K562 (cell line): ENCODE data around the gene HJV. TPM values are rescaled to one million over a fixed set of nuclear protein-coding genes. Genes with fewer than 3 reads are reported as not detected.

ENCODE experiments used
- C11orf30 ChIP-seq: fragments of 450-650 bp; IDR thresholded peaks from 2 replicates; pipeline ENCODE4 v1.6.1; 2016; ENCODE audit warnings: low read depth, mild to moderate bottlenecking
- ELF2 ChIP-seq: fragments of 250-450 bp; sonication (Bioruptor Pico); IDR thresholded peaks from 2 replicates; pipeline ENCODE4 v1.5.0; 2021; ENCODE audit warnings: mild to moderate bottlenecking
- ERF ChIP-seq: fragments of 450-650 bp; formaldehyde crosslinking; IDR thresholded peaks from 2 replicates; pipeline ENCODE4 v1.4.0; 2020; ENCODE audit warnings: mild to moderate bottlenecking, mixed read lengths
- FOXA3 ChIP-seq, 2 experiments: fragments of 450-650 bp in 1 of 2; sonication (generic) in 1 of 2; formaldehyde crosslinking; IDR thresholded peaks in 1 of 2; conservative IDR thresholded peaks in 1 of 2; 2 replicates each; pipeline versions ENCODE4 v1.4.0 to v1.8.0; 2020 to 2022; ENCODE audit warnings: mild to moderate bottlenecking in 2 of 2, missing genetic modification reagents in 1 of 2
- MAFK ChIP-seq: IDR thresholded peaks from 2 replicates; pipeline ENCODE4 v1.6.1; 2011; ENCODE audit warnings: low read length, improper control_type of control experiment
- MCM2 ChIP-seq: fragments of 450-650 bp; IDR thresholded peaks from 2 replicates; pipeline ENCODE4 v1.6.1; 2017; ENCODE audit warnings: low read depth, mild to moderate bottlenecking
- MEF2D ChIP-seq: conservative IDR thresholded peaks from 2 replicates; pipeline ENCODE4 v1.6.1; 2016; ENCODE audit warnings: low read depth, missing genetic modification characterization, missing compliant biosample characterization
- MYNN ChIP-seq, 2 experiments: sonication (generic); formaldehyde crosslinking in 1 of 2; IDR thresholded peaks; 2 replicates each; pipeline versions ENCODE4 v1.5.0 to v1.6.1; 2016 to 2020; ENCODE audit warnings: antibody characterized with exemption in 1 of 2, missing genetic modification reagents in 1 of 2
- NCOA1 ChIP-seq: fragments of 450-650 bp; IDR thresholded peaks from 2 replicates; pipeline ENCODE4 v1.6.1; 2016; ENCODE audit warnings: low read depth
- NFIC ChIP-seq: fragments of 450-650 bp; IDR thresholded peaks from 2 replicates; pipeline ENCODE4 v1.6.1; 2017; ENCODE audit warnings: mild to moderate bottlenecking, inconsistent platforms
- PHB ChIP-seq: fragments of 250-450 bp; sonication (Bioruptor Pico); IDR thresholded peaks from 2 replicates; pipeline ENCODE4 v1.5.0; 2021
- PHF20 ChIP-seq: fragments of 450-650 bp; IDR thresholded peaks from 2 replicates; pipeline ENCODE4 v1.6.1; 2018; ENCODE audit not compliant: partially characterized antibody
- RB1 ChIP-seq: fragments of 450-650 bp; IDR thresholded peaks from 2 replicates; pipeline ENCODE4 v1.6.1; 2017; ENCODE audit warnings: low read depth, mild to moderate bottlenecking
- RBM22 ChIP-seq: fragments of 200-400 bp; formaldehyde crosslinking; IDR thresholded peaks from 2 replicates; pipeline ENCODE4 v1.6.1; 2018; ENCODE audit warnings: low read length, low read depth; ENCODE audit not compliant: poor library complexity, severe bottlenecking
- RNF2 ChIP-seq: sonication (generic); IDR thresholded peaks from 2 replicates; pipeline ENCODE4 v1.6.1; 2016
- SRSF1 ChIP-seq: fragments of 200-400 bp; formaldehyde crosslinking; IDR thresholded peaks from 2 replicates; pipeline ENCODE4 v1.6.1; 2017; ENCODE audit warnings: mild to moderate bottlenecking, low read depth, low read length, moderate library complexity
- STAT5B ChIP-seq: fragments of 250-450 bp; sonication (Bioruptor Pico); IDR thresholded peaks from 2 replicates; pipeline ENCODE4 v1.8.0; 2021; ENCODE audit warnings: mild to moderate bottlenecking, inconsistent platforms
- TAF15 ChIP-seq: fragments of 200-400 bp; formaldehyde crosslinking; IDR thresholded peaks from 2 replicates; pipeline ENCODE4 v1.6.1; 2017; ENCODE audit warnings: mild to moderate bottlenecking, low read depth, low read length, moderate library complexity
- TRIM28 ChIP-seq: fragments of 450-650 bp; IDR thresholded peaks from 2 replicates; pipeline ENCODE4 v1.6.1; 2017
- ZC3H8 ChIP-seq: fragments of 450-650 bp; IDR thresholded peaks from 2 replicates; pipeline ENCODE4 v1.6.1; 2017
- ZNF644 ChIP-seq: fragments of 200-800 bp; sonication (Bioruptor generic); IDR thresholded peaks from 2 replicates; pipeline ENCODE4 v1.6.1; 2016; ENCODE audit warnings: low read depth, missing genetic modification characterization, missing compliant biosample characterization
- polyA plus RNA-seq, 8 experiments: library from polyadenylated mRNA; depleted of rRNA in 4 of 8; stranded (reverse) in 5 of 8; unstranded in 3 of 8; fragments of >200 nt; fragmentation: Nextera tagmentation in 2 of 8; fragmentation: Illumina TruSeq in 1 of 8; extraction: Ambion mirVana in 2 of 8; extraction: Trizol in 1 of 8; gene quantifications; 2 replicates each; pipeline versions ENCODE4 v1.2.1 to v1.2.3, GENCODE V29; 2011 to 2014; ENCODE audit warnings: inconsistent platforms in 1 of 8, missing spikeins in 1 of 8
- total RNA-seq, 7 experiments: library from RNA; depleted of rRNA in 6 of 7; stranded (reverse); fragments of >200 nt in 6 of 7; fragmentation: Illumina TruSeq in 2 of 7; extraction: Trizol in 2 of 7; gene quantifications; 2 replicates each; pipeline versions ENCODE4 v1.2.1 to v1.2.3, GENCODE V29; 2011 to 2021; ENCODE audit warnings: low replicate concordance in 1 of 7
- TF ChIP-seq, protein P1 (sequence below): fragments of 250-450 bp; sonication (Bioruptor Pico); IDR thresholded peaks from 2 replicates; pipeline ENCODE4 v1.4.0; 2020; ENCODE audit warnings: mild to moderate bottlenecking
- TF ChIP-seq, protein P2 (sequence below): fragments of 450-650 bp; formaldehyde crosslinking; IDR thresholded peaks from 2 replicates; pipeline ENCODE4 v1.4.0; 2020; ENCODE audit warnings: mild to moderate bottlenecking
- TF ChIP-seq, protein P3 (sequence below): fragments of 450-650 bp; IDR thresholded peaks from 2 replicates; pipeline ENCODE4 v1.6.1; 2017; ENCODE audit warnings: antibody characterized with exemption

HJV gene
- total and polyA plus RNA-seq, 9 of the 15 experiments (the other 6 are each of a cell fraction or from before 2014, with no cell fraction given), result 1.0 to 6.6 (median 2.4) TPM

DNA sequence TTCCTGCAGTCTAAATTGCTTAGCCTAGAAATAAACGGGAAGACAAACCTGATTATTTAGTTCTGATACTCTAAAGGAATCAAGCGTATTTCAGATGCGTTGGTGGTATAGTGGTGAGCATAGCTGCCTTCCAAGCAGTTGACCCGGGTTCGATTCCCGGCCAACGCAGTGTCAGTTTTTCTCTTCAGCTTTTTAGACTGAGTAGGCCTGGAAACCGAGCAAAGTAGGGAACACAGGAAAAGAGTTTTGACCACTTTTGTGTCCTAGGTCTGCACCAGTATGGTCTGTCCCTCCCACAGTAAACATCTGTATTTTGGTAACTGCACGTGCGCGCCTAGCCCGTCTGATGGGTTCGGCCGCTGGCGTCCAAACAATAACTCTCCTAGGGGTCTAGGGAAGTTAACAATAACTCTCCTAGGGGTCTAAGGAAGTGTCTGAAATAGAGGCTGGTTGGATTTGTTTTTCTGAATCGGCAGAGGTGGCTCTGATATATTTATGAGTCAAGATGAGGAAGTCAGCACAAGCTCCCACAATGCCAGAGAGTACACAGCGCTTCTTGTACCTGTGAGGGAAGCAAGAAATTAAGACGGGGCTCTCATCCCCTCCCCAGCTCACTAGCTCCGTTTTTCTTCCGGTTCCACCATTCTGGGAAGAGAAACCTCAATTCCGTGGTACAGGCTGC is 15.6 kb upstream of the HJV start (continued):
- TF ChIP-seq, protein P1, sequence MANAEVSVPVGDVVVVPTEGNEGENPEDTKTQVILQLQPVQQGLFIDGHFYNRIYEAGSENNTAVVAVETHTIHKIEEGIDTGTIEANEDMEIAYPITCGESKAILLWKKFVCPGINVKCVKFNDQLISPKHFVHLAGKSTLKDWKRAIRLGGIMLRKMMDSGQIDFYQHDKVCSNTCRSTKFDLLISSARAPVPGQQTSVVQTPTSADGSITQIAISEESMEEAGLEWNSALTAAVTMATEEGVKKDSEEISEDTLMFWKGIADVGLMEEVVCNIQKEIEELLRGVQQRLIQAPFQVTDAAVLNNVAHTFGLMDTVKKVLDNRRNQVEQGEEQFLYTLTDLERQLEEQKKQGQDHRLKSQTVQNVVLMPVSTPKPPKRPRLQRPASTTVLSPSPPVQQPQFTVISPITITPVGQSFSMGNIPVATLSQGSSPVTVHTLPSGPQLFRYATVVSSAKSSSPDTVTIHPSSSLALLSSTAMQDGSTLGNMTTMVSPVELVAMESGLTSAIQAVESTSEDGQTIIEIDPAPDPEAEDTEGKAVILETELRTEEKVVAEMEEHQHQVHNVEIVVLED (CRISPR knock-in tag), result no peak
- TF ChIP-seq RBM22, result peak; percentile 44
- TF ChIP-seq ZNF644 (tag), result no peak
- no peak for TF ChIP-seq PHB (CRISPR knock-in tag)
- peak; percentile 87 for TF ChIP-seq RB1
- no peak for TF ChIP-seq MYNN (IDR thresholded peaks at IDR 0.05)
- no peak for TF ChIP-seq MYNN (CRISPR knock-in tag; IDR thresholded peaks at IDR 0.05)
- TF ChIP-seq TRIM28, result 0 out of 2 replicates have a peak, but pooled peaks have one; percentile 24
- TF ChIP-seq RNF2, result peak; percentile 82
- peak; percentile 84 for TF ChIP-seq NFIC
- TF ChIP-seq MAFK, result 0 out of 2 replicates have a peak, but pooled peaks have one; percentile 33
- TF ChIP-seq, protein P2, sequence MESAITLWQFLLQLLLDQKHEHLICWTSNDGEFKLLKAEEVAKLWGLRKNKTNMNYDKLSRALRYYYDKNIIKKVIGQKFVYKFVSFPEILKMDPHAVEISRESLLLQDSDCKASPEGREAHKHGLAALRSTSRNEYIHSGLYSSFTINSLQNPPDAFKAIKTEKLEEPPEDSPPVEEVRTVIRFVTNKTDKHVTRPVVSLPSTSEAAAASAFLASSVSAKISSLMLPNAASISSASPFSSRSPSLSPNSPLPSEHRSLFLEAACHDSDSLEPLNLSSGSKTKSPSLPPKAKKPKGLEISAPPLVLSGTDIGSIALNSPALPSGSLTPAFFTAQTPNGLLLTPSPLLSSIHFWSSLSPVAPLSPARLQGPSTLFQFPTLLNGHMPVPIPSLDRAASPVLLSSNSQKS (CRISPR knock-in tag), result no peak
- TF ChIP-seq SRSF1, result no peak
- no peak for TF ChIP-seq NCOA1
- TF ChIP-seq ZC3H8, result no peak
- no peak for TF ChIP-seq MEF2D (tag)
- TF ChIP-seq ELF2 (CRISPR knock-in tag), result 0 out of 2 replicates have a peak, but pooled peaks have one; percentile 15
- TF ChIP-seq, protein P3, sequence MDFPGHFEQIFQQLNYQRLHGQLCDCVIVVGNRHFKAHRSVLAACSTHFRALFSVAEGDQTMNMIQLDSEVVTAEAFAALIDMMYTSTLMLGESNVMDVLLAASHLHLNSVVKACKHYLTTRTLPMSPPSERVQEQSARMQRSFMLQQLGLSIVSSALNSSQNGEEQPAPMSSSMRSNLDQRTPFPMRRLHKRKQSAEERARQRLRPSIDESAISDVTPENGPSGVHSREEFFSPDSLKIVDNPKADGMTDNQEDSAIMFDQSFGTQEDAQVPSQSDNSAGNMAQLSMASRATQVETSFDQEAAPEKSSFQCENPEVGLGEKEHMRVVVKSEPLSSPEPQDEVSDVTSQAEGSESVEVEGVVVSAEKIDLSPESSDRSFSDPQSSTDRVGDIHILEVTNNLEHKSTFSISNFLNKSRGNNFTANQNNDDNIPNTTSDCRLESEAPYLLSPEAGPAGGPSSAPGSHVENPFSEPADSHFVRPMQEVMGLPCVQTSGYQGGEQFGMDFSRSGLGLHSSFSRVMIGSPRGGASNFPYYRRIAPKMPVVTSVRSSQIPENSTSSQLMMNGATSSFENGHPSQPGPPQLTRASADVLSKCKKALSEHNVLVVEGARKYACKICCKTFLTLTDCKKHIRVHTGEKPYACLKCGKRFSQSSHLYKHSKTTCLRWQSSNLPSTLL, result peak; percentile 78
- no peak for TF ChIP-seq ERF (CRISPR knock-in tag)
- TF ChIP-seq TAF15, result no peak
- TF ChIP-seq MCM2, result no peak
- TF ChIP-seq C11orf30, result 0 out of 2 replicates have a peak, but pooled peaks have one; percentile 12
- no peak for TF ChIP-seq STAT5B (CRISPR knock-in tag)
- no peak; a peak in 1 of 4 replicates for TF ChIP-seq FOXA3 (CRISPR knock-in tag; conservative IDR thresholded peaks at IDR 0.05 in 1 of 2, IDR thresholded peaks at IDR 0.05 in 1 of 2)
- TF ChIP-seq PHF20, result peak; percentile 30
